IMR-90 (cell line): ENCODE results near the gene SCN1B. TPM values are rescaled to one million over a fixed set of nuclear protein-coding genes. Genes with fewer than 3 reads are reported as not detected.

Source experiments
- ATAC-seq: fragments of 200-7000 bp; cut with Tn5 transposase; 2 replicates; pipeline ENCODE4 v1.9.1; 2020; ENCODE audit warnings: low read depth, mild to moderate bottlenecking, moderate library complexity
- BruUV-seq: library from RNA; stranded (reverse); fragments of 400-500 nt; replicated peaks from 2 replicates; lab custom pipeline; 2021; lab: Mats Ljungman, UMichigan
- CTCF ChIA-PET: fragments of 300-600 bp; formaldehyde crosslinking; extraction: SDS; loops from one replicate; lab custom pipeline; 2021; ENCODE audit warnings: antibody characterized with exemption; lab: Yijun Ruan, JAX
- POLR2A ChIA-PET: fragments of 300-600 bp; sonication (Branson Sonifier 250); formaldehyde crosslinking; loops from one replicate; lab custom pipeline; 2022; ENCODE audit warnings: antibody characterized with exemption; ENCODE audit not compliant: unreplicated experiment; lab: Charles Lee
- DNase-seq: peaks from one replicate; pipeline ENCODE4 v3.0.0; 2013
- H2AFZ ChIP-seq: replicated peaks from 2 replicates; pipeline ENCODE3; 2013; ENCODE audit warnings: low read length, mild to moderate bottlenecking; ENCODE audit not compliant: poor library complexity
- H2AK5ac ChIP-seq: 2 replicates; pipeline ENCODE4 v1.6.1; 2013; ENCODE audit warnings: low read depth, low read length, inconsistent platforms
- H2AK9ac ChIP-seq: replicated peaks from 2 replicates; pipeline ENCODE3; 2013; ENCODE audit warnings: mild to moderate bottlenecking, low read depth, low read length, moderate library complexity; ENCODE audit not compliant: poor library complexity
- H2BK120ac ChIP-seq: 2 replicates; pipeline ENCODE4 v1.6.1; 2013; ENCODE audit warnings: low read depth, low read length, inconsistent platforms
- H2BK15ac ChIP-seq: 3 replicates; pipeline ENCODE4 v1.6.1; 2013; ENCODE audit warnings: low read depth, low read length, inconsistent platforms
- H2BK20ac ChIP-seq: 2 replicates; pipeline ENCODE4 v1.6.1; 2013; ENCODE audit warnings: low read depth, mild to moderate bottlenecking, inconsistent platforms, low read length, moderate library complexity
- H2BK5ac ChIP-seq: 2 replicates; pipeline ENCODE4 v1.6.1; 2013; ENCODE audit warnings: mild to moderate bottlenecking, low read depth, low read length, inconsistent platforms; ENCODE audit not compliant: poor library complexity, severe bottlenecking
- H3K14ac ChIP-seq: replicated peaks from 2 replicates; pipeline ENCODE4 v1.6.1; 2013; ENCODE audit warnings: low read depth, low read length, inconsistent platforms
- H3K18ac ChIP-seq: 2 replicates; pipeline ENCODE4 v1.6.1; 2013; ENCODE audit warnings: low read depth, low read length, control low read depth
- H3K23ac ChIP-seq: 2 replicates; pipeline ENCODE4 v1.6.1; 2013; ENCODE audit warnings: low read depth, low read length, inconsistent platforms
- H3K27ac ChIP-seq: 2 replicates; pipeline ENCODE4 v1.5.1; 2013; ENCODE audit warnings: mild to moderate bottlenecking, control low read depth, low read length; ENCODE audit not compliant: insufficient read depth
- H3K27me3 ChIP-seq: 2 replicates; pipeline ENCODE4 v1.6.1; 2013; ENCODE audit warnings: low read length; ENCODE audit not compliant: control insufficient read depth, insufficient read depth
- H3K36me3 ChIP-seq: 2 replicates; pipeline ENCODE4 v1.6.1; 2013; ENCODE audit warnings: low read length, mixed read lengths; ENCODE audit not compliant: control insufficient read depth, insufficient read depth
- H3K4ac ChIP-seq: 2 replicates; pipeline ENCODE4 v1.6.1; 2013; ENCODE audit warnings: low read depth, low read length, inconsistent platforms
- H3K4me1 ChIP-seq: 2 replicates; pipeline ENCODE4 v1.6.1; 2013; ENCODE audit warnings: low read length, mixed read lengths; ENCODE audit not compliant: control insufficient read depth, insufficient read depth
- H3K4me2 ChIP-seq: 2 replicates; pipeline ENCODE4 v1.6.1; 2013; ENCODE audit warnings: low read depth, mild to moderate bottlenecking, control low read depth, low read length, moderate library complexity
- H3K4me3 ChIP-seq: 2 replicates; pipeline ENCODE4 v1.5.1; 2013; ENCODE audit warnings: low read depth, mild to moderate bottlenecking, control low read depth, low read length, moderate library complexity; ENCODE audit not compliant: insufficient read depth
- H3K56ac ChIP-seq: 2 replicates; pipeline ENCODE4 v1.6.1; 2013; ENCODE audit warnings: low read length, inconsistent platforms; ENCODE audit not compliant: insufficient read depth; ENCODE audit errors: extremely low read depth
- H3K79me1 ChIP-seq, 2 experiments: 2 replicates each; pipeline ENCODE4 v1.6.1; 2013; ENCODE audit warnings: low read length in 2 of 2, inconsistent platforms in 1 of 2, low read depth in 1 of 2
- H3K9ac ChIP-seq: 2 replicates; pipeline ENCODE4 v1.6.1; 2013; ENCODE audit warnings: low read depth, low read length, control low read depth
- H3K9me1 ChIP-seq: 2 replicates; pipeline ENCODE4 v1.6.1; 2013; ENCODE audit warnings: low read length, inconsistent platforms; ENCODE audit not compliant: insufficient read depth
- H3K9me3 ChIP-seq: 2 replicates; pipeline ENCODE4 v1.6.1; 2013; ENCODE audit warnings: low read length; ENCODE audit not compliant: control insufficient read depth, insufficient read depth
- H4K20me1 ChIP-seq: 2 replicates; pipeline ENCODE4 v1.6.1; 2013; ENCODE audit warnings: low read length, inconsistent platforms; ENCODE audit not compliant: insufficient read depth
- H4K5ac ChIP-seq: 2 replicates; pipeline ENCODE4 v1.6.1; 2013; ENCODE audit warnings: mild to moderate bottlenecking, low read depth, low read length, control low read depth
- H4K8ac ChIP-seq, 2 experiments: 2 replicates each; pipeline ENCODE4 v1.6.1; 2013; ENCODE audit warnings: low read depth in 2 of 2, low read length in 2 of 2, control low read depth in 1 of 2, inconsistent platforms in 1 of 2
- H4K91ac ChIP-seq: 2 replicates; pipeline ENCODE4 v1.6.1; 2013; ENCODE audit warnings: low read depth, low read length, inconsistent platforms; ENCODE audit not compliant: insufficient read depth
- BHLHE40 ChIP-seq: fragments of 150-350 bp; IDR thresholded peaks from 2 replicates; pipeline ENCODE4 v1.6.1; 2016; ENCODE audit warnings: mild to moderate bottlenecking, low read depth, low read length
- CEBPB ChIP-seq: IDR thresholded peaks from 2 replicates; pipeline ENCODE4 v1.6.1; 2012; ENCODE audit warnings: low read depth, low read length, improper control_type of control experiment
- CHD1 ChIP-seq: IDR thresholded peaks from 2 replicates; pipeline ENCODE4 v1.6.1; 2012; ENCODE audit warnings: low read depth, low read length, improper control_type of control experiment
- FOS ChIP-seq: fragments of 150-350 bp; IDR thresholded peaks from 2 replicates; pipeline ENCODE4 v1.6.1; 2016; ENCODE audit warnings: low read depth, low read length
- MAFK ChIP-seq: IDR thresholded peaks from 2 replicates; pipeline ENCODE4 v1.6.1; 2012; ENCODE audit warnings: low read depth, low read length, improper control_type of control experiment
- NFE2L2 ChIP-seq: fragments of 150-350 bp; IDR thresholded peaks from 2 replicates; pipeline ENCODE4 v1.6.1; 2016; ENCODE audit warnings: low read depth, mild to moderate bottlenecking, low read length
- RAD21 ChIP-seq: IDR thresholded peaks from 2 replicates; pipeline ENCODE4 v1.6.1; 2012; ENCODE audit warnings: low read length, improper control_type of control experiment
- SMC3 ChIP-seq: fragments of 150-350 bp; IDR thresholded peaks from 2 replicates; pipeline ENCODE4 v1.6.1; 2016; ENCODE audit warnings: low read depth, mild to moderate bottlenecking, antibody characterized with exemption, low read length, moderate library complexity
- WGBS, 2 experiments: methylation state at CpG; one replicate each; pipeline versions ENCODE4 v1.1.5 to v1.1.7; 2013; ENCODE audit warnings: missing lambda C conversion rate in 2 of 2; ENCODE audit not compliant: insufficient read length in 1 of 2; ENCODE audit errors: extremely low coverage in 2 of 2; 5-methylcytosine and 5-hydroxymethylcytosine counted together
- dilution Hi-C: fragments of 300-500 bp; cut with HindIII; formaldehyde crosslinking; loops from one replicate; pipeline ENCODE4 v1.14.3; 2018; ENCODE audit warnings: low sequenced_read_pairs; ENCODE audit not compliant: unreplicated experiment
- in situ Hi-C: fragments of 300-500 bp; cut with MboI; formaldehyde crosslinking; loops from 3 replicates; pipeline ENCODE4 v1.14.3; 2019; ENCODE audit warnings: low sequenced_read_pairs, inconsistent platforms, mixed read lengths
- intact Hi-C: fragments of 100-400 bp; cut with micrococcal nuclease; formaldehyde crosslinking; loops from 2 replicates; pipeline ENCODE4 v1.10.0; 2022
- polyA plus RNA-seq, 3 experiments: library from polyadenylated mRNA; depleted of rRNA; stranded (reverse); fragments of >200 nt; gene quantifications; 2 replicates each; pipeline ENCODE4 v1.2.3, GENCODE V29; 2012; ENCODE audit warnings: low replicate concordance in 1 of 3
- total RNA-seq: library from RNA; depleted of rRNA; stranded (reverse); fragments of >200 nt; gene quantifications from 2 replicates; pipeline ENCODE4 v1.2.3, GENCODE V29; 2012
- TF ChIP-seq, protein P1 (sequence below): conservative IDR thresholded peaks from 2 replicates; pipeline ENCODE4 v1.5.1; 2012; ENCODE audit warnings: mild to moderate bottlenecking, low read depth, low read length, improper control_type of control experiment
- TF ChIP-seq, protein P2 (sequence below): fragments of 150-350 bp; IDR thresholded peaks from 2 replicates; pipeline ENCODE4 v1.6.1; 2016; ENCODE audit warnings: low read depth, mild to moderate bottlenecking, low read length, moderate library complexity, borderline replicate concordance
- TF ChIP-seq, protein P3 (sequence below): fragments of 150-350 bp; IDR thresholded peaks from 2 replicates; pipeline ENCODE4 v1.6.1; 2017; ENCODE audit warnings: mild to moderate bottlenecking, antibody characterized with exemption, low read length, low read depth

Gene SCN1B
- total and polyA plus RNA-seq, 2 of the 4 experiments (the other 2 are of a cell fraction), result 2.0 to 9.6 TPM

DNA sequence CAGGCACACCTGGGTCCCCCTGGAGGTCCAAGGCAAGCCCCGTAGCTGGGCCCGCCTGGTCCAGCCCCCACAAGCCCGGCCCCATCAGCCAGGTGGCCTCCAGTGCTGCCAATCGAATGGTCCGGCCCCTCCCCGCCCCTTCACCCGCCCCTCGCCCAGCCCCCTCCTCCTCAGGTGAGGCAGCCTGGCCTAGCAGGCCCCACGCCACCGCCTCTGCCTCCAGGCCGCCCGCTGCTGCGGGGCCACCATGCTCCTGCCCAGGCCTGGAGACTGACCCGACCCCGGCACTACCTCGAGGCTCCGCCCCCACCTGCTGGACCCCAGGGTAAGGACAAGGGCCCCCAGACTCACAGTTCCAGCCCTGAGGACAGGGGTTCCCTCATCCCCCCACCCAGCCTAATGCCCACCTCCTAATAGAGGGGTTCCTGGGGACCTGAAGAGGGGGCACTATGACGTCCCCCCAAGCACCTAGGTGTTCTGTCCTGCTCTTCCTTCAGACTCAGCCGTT lies 11.3 kb downstream of the SCN1B start, which contains the start of gene HPN:
HPN (plus strand) TSS at position 174 of the 508 bp plus-strand sequence. CDS start 786 bp downstream, outside the sequence.
- dilution Hi-C loops, result no loop called here
- no peak within 1 kb of the TSS for H3K4ac ChIP-seq
- H3K79me1 ChIP-seq, result no peaks in the 10 kb centered on the region
- no peak within 1 kb of the TSS; the same call in 1 of the 2 replicates for H2AK5ac ChIP-seq
- H2BK15ac ChIP-seq, result no peak within 1 kb of the TSS
- H3K27ac ChIP-seq, result no peak within 1 kb of the TSS
- WGBS, 2 experiments, result 42% methylated on average over 3 of the region's 19 CpGs; no CpG with 5 or more reads in 1 of the 2 experiments
- CTCF ChIA-PET, result no interaction called here
- H3K9me3 ChIP-seq, result no peaks in the 10 kb centered on the region
- H3K9me1 ChIP-seq, result no peaks in the 10 kb centered on the region
- ATAC-seq (no peak), DNase-seq (no peak)
- H2AFZ ChIP-seq, result peak within 1 kb of the TSS; percentile 34
- no peak within 1 kb of the TSS for H3K18ac ChIP-seq
- TF ChIP-seq FOS (no peak), CEBPB (no peak), MAFK (no peak), NFE2L2 (no peak), BHLHE40 (no peak), CHD1 (no peak), SMC3 (no peak), RAD21 (no peak)
- TF ChIP-seq, protein P1, sequence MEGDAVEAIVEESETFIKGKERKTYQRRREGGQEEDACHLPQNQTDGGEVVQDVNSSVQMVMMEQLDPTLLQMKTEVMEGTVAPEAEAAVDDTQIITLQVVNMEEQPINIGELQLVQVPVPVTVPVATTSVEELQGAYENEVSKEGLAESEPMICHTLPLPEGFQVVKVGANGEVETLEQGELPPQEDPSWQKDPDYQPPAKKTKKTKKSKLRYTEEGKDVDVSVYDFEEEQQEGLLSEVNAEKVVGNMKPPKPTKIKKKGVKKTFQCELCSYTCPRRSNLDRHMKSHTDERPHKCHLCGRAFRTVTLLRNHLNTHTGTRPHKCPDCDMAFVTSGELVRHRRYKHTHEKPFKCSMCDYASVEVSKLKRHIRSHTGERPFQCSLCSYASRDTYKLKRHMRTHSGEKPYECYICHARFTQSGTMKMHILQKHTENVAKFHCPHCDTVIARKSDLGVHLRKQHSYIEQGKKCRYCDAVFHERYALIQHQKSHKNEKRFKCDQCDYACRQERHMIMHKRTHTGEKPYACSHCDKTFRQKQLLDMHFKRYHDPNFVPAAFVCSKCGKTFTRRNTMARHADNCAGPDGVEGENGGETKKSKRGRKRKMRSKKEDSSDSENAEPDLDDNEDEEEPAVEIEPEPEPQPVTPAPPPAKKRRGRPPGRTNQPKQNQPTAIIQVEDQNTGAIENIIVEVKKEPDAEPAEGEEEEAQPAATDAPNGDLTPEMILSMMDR, result no peak
- TF ChIP-seq, protein P2, sequence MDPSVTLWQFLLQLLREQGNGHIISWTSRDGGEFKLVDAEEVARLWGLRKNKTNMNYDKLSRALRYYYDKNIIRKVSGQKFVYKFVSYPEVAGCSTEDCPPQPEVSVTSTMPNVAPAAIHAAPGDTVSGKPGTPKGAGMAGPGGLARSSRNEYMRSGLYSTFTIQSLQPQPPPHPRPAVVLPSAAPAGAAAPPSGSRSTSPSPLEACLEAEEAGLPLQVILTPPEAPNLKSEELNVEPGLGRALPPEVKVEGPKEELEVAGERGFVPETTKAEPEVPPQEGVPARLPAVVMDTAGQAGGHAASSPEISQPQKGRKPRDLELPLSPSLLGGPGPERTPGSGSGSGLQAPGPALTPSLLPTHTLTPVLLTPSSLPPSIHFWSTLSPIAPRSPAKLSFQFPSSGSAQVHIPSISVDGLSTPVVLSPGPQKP, result no peak
- TF ChIP-seq, protein P3, sequence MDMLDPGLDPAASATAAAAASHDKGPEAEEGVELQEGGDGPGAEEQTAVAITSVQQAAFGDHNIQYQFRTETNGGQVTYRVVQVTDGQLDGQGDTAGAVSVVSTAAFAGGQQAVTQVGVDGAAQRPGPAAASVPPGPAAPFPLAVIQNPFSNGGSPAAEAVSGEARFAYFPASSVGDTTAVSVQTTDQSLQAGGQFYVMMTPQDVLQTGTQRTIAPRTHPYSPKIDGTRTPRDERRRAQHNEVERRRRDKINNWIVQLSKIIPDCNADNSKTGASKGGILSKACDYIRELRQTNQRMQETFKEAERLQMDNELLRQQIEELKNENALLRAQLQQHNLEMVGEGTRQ, result no peak
- H3K23ac ChIP-seq, result no peak within 1 kb of the TSS
- H2BK120ac ChIP-seq, result no peak within 1 kb of the TSS
- no peak within 1 kb of the TSS for H2BK5ac ChIP-seq
- intact Hi-C loops, result no loop called here
- H4K8ac ChIP-seq, result no peak within 1 kb of the TSS
- no peaks in the 10 kb centered on the region for H3K36me3 ChIP-seq
- no peak within 1 kb of the TSS for H4K5ac ChIP-seq
- no peak within 1 kb of the TSS for H2AK9ac ChIP-seq
- H3K56ac ChIP-seq, result no peak within 1 kb of the TSS
- POLR2A ChIA-PET, result no interaction called here
- peaks cover 7% of the 10 kb centered on the region; the same call in 1 of the 2 replicates for H3K27me3 ChIP-seq
- H3K4me2 ChIP-seq, result no peak within 1 kb of the TSS; the same call in 1 of the 2 replicates
- in situ Hi-C loops, result no loop called here
- BruUV-seq, result no TSS peak
- H3K4me1 ChIP-seq, result peaks cover 5% of the 10 kb centered on the region; the same call in 1 of the 2 replicates
- no peaks in the 10 kb centered on the region for H4K20me1 ChIP-seq
- no peak within 1 kb of the TSS for H3K9ac ChIP-seq
- no peak within 1 kb of the TSS for H4K91ac ChIP-seq
- H2BK20ac ChIP-seq, result no peak within 1 kb of the TSS
- no peak within 1 kb of the TSS for H3K14ac ChIP-seq
- H3K4me3 ChIP-seq, result no peak within 1 kb of the TSS
